GM19193 (cell line): ENCODE results near the gene ERC2.

ENCODE experiments used
- POLR2A ChIP-seq: IDR thresholded peaks from 4 replicates; pipeline ENCODE4 v1.6.1; 2011; ENCODE audit not compliant: insufficient read depth, insufficient read length; ENCODE audit errors: extremely low read depth

Gene ERC2

DNA sequence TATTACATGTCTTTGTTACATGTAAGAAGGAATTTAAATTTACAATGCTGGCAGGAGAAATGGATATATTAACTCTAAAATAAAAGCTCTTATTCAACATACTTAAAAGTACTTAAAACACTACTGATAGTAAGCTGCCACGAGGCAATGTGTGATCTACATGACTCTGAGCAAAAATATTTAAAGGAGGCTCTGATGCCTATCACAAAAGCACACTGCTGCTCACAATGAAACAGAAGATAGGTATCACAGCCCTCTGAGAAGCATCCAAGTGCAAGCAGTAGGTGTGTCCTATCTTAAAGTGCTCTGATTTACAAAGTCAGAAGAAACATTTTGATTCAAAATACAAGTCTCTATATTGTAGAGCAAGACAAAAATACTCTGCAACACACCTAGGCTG lies 610.0 kb downstream of the ERC2 start:
- no peak for TF ChIP-seq POLR2A

DNA sequence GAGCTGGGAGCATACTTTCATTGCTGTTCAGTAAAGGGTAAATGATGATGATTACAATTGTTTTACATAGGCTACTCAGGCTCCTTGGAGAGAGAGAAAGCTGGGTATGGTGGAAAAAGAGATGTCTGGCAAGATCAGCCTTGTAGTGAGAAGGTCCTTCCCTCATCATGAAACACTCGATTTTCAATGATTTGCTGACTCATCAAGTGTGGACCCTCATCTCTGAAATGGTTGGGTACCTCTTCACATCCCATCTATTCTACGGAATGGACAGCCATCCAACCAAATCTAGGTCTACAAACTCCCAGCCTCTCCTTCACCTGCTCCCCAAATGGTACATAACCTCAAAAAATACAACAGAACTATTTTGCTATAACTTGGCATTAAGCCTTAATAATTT lies 610.6 kb downstream of the ERC2 start:
- TF ChIP-seq POLR2A, result no peak

DNA sequence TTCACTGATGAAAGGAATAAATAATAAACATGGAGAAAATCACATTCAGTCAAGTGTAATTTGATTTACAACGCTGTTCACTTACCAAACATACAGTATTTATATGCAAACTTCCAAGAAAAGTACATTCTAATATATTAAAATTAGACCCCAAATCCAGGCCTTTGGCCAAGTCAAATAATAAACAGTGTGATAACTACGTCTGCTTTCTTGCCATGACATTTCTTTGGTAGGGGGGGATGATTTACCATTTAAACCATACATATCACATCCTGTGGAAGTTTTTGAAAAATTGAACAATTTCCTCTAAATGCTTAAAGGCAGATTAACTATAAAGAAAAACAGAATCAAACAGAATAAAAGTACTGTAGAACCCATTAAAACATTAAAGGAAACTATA lies 613.0 kb downstream of the ERC2 start:
- TF ChIP-seq POLR2A, result no peak

DNA sequence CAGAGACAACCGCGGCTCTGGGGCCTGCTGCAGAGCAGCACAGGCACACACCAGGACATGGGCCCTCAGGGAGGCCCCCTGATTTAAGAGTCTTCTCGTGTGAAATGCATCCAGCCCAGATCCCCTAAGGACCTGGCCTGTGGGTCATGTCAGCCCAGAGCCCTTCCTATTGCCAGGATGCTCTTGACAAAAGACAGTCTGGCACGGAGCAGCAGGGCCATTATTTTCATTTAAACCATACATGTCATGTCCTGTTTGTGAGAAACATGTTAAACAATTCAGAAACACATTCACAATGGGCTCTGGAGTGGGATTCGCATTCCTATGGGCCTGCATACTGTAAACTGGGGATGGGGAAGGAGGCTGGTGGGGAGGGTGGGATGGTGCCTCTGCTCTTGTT lies 613.8 kb downstream of the ERC2 start:
- no peak for TF ChIP-seq POLR2A

DNA sequence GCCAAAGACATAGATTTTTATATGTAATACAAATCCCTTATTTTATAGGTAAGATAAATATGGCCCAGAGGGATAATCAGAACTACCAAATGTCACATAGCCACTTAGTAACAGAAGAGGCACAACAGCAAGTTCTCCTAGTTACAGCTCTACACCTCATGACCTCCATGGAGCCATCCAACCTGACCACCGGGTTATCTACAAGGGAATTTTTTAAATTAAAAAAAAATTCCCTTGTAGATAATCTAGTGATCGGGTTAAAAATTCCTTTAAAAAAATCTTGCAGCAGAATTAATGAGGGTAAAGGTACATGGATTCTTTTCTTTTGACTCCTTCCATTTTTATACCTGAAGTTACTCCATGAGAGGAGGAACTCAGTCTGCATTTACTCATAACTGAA lies 615.9 kb downstream of the ERC2 start:
- no peak for TF ChIP-seq POLR2A

DNA sequence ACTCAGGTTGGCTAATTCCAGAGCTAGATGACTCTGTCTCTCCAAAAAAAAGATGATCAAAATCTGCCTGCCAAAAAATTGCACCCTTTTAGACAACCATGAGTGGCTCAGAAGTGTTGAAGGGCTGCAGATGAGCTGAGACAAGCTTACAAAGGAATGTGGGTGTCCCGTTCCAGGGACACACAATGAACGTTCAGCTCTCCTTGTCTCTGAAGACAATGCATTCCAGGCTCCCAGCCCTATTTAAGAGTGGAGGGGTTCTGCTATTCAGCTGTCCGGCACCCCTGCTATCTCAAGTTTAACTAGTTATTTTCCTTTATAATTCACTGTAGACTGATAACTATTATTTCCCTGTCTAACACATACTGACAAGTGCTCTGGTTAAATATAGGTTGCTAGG lies 626.1 kb downstream of the ERC2 start:
- no peak for TF ChIP-seq POLR2A

DNA sequence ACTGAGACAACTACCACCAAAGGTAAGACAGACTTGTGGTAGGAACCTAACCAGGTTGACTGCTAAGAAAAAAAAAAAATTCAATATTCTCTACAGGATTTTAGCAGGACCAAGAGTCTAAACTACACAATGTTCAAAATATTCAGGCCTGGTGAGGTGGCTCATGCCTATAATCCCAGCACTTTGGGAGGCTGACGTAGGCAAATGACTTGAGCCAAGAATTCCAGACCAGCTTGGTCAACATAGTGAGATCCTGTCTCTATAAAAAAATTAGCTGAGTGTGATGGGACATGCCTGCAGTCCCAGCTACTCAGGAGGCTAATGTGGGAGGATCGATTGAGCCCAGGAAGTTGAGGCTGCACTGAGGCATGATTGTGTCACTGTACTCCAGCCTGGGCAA lies 639.6 kb downstream of the ERC2 start:
- TF ChIP-seq POLR2A, result no peak

DNA sequence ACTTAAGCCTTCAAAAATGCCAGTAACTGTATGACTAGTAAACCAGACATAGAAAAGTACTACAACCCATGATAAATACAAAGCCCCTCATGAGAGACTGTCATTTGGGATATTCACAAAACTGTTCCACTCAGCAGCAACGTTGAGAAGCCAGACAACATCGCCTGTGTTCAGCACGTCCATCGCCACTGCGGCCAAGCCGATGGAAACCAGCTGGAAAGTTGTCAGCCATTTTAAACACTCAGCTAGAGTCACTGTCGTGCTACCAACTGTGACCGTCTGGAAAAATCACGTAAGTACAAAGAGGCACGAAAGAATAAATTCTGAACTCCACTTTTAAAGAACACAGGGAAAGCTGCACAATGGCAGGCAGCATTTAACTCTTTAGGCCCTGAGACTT lies 640.5 kb downstream of the ERC2 start:
- TF ChIP-seq POLR2A, result no peak

DNA sequence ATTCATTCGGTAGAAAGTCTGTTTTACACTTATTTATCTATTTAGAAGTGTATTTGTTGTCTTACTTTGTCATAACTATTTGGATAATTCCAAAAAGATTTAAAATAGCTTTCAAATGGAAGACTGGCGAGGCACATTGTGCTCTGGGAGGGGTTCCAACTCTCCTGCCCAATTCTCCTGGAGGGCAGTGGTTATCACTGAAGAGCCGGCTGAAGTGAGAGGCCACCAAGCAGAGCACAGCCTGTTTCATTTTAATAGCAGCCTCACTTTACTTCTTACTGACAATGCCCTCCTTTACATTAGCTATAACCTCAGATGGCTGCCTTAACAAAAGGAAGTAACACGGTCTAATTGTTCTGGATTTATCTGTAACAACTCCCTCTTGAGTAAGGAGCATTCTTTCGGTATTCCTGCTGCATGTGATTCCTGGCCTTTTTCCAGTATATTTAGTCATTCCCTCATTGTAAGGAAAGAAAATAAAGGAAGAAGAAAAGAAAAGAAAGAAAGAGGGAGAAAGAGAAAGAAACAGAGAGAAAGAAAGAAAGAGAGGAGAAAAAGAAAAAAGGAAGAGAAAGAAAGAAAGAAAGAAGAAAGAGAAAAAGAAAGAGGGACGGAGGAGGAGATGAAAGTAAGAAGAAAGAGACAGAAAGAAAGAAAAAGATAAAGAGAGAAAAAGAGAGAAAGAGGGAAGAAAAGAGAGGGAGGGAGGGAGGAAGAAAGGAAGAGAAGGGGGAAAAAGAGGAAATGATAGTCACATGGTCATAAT lies 641.4 kb downstream of the ERC2 start:
- no peak for TF ChIP-seq POLR2A

DNA sequence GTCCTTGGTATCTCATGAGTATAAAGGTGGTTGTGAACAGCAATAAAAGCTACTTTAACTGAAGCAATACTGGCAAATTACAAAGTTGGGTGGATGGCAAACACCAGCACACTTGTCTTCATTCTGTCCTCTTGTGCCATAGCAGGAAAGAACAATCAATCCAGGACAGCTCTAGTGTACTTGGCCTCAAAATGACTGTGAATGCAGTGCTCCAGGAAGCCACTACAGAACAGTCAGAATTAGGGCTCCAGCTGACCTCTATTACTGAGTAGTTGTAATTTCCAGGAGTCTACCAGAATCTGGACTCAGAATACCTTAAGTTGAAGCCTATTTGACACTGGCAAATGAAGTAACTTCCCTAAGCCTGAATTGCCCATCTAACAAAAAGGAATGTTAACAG lies 642.2 kb downstream of the ERC2 start:
- TF ChIP-seq POLR2A, result no peak

DNA sequence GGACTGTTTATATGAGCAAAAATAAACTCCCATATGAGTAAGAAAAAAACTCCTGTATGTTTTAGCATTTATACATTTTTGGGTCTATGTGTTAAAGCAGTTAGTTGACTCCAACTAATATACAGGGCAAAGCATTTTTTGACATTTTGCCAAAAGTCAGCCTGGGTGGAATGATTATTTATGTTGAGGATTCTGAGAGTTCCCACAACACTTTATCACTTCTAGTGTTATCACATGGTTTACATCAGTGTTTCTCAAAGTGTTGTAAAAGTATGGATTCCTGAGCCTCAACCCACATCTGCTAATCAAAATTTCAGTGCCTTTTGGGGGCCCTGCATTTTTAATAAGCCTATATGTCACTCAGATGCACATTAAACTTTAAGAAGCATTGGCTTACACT lies 643.9 kb downstream of the ERC2 start:
- TF ChIP-seq POLR2A, result no peak

DNA sequence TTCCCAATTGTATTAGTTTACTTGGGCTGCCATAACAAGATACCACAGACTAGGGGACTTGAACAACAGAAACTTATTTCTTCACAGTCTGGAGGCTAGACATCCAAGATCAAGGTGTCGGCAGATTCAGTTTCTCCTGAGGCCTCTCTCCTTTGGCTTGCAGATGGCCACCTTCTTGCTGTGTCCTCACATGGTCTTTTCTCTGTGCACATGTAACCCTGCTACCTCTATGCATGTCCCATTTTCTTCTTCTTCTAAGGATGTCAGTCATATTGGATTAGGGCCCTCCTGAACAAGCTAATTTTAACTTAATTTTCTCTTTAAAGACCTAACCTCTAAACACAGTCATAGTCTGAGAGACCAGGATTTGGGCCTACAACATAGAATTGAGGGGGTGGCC lies 644.4 kb downstream of the ERC2 start:
- TF ChIP-seq POLR2A, result no peak

DNA sequence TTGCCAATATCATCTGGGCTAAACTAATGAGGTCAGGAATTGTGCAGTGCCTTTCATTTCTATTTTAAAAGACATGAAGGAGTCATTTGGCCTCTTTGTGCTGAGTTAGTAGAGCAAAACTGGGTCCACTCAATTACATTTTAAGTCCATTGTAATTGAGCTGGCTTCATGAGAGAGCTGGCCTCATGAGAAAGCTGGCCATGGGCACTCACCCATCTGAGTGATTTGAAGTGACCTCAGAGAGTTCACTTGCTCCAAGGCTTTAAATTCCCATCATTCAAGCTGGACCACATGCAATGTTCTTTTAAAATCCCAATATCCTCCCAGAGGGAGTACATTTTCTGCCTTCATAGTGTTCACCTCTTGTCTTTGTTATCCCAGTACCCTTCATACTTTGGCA lies 645.3 kb downstream of the ERC2 start:
- no peak for TF ChIP-seq POLR2A

DNA sequence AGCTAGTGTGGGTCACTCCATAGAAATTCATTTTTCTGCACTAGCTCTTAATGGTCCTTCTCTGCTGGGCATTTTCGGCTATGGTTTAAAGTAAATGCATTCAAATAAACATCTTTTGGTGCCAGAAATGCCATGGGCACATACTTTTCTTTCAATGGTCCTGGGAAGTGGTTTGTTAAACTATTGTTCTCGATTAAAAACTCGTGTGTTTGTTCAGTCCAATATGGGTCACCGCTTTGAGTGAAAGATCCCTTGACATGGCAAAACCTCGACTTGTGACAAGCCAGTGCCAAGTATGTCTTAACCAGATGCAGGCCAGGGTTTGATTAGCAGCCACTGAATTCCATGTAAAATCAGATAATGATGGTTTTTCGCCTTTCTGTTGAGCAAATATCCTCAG lies 649.3 kb downstream of the ERC2 start:
- TF ChIP-seq POLR2A, result no peak

DNA sequence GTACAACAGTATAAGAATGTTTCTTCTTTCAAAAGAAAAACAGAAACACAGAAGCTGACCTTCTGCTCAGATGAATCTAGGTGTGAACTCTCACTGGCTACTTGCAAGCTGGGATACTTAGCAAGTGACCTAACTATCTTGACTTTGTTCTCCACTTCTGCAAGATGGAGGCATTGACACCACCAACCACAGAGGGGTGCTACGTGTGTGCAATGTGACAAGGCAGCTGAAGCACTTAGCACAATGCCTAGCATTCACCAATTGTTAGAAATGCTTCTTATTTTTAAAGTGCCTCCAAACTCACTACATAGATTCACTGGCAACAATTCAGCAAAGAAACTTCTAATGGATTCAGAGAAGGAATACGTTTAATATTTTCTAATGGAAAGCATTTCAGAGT lies 649.8 kb downstream of the ERC2 start:
- no peak for TF ChIP-seq POLR2A

DNA sequence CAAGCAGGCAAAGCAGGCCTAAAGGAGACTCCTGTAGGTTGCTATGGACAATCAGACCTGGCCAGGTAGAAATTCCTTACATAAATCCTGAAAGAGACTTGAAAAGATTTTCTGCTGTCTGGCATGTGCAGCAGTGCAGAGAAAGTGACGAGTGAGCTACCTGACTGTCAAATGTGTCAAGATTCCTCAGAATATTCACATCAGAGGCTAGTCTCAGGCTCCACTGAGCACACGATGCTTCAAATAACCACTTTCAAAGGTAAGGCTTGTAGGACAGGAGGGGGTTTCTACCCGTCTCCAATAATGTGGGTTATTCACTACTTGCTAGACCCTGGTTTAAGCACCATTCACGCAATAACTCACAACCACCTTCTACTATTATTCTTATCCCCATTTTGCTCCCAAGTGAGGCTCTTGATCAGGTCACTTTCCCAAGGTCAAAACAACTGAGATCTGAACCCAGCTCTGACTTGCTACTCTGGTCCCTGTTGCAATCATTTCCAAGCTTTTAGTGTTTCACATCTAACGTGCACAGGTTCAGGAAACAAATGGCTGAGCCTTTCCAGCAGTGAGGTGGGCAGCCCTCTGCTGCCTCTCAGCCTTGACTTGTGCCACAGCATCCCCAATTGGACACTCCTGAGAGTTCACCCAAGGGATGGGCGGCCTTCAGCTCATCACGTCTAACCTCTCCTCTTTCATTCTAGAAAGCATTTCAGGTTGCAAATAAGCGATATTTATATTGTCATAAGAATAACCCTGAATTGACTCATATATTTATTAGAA lies 651.3 kb downstream of the ERC2 start:
- no peak for TF ChIP-seq POLR2A
